HEK293T (cell line): Measurements from ENCODE around the gene NEO1.

ENCODE experiments used
- CTCF ChIA-PET: fragments of 350-600 bp; formaldehyde crosslinking; extraction: SDS; loops from one replicate; lab custom pipeline; 2021; ENCODE audit warnings: antibody characterized with exemption, inconsistent platforms; lab: Yijun Ruan, JAX
- POLR2A ChIA-PET: fragments of 350-600 bp; formaldehyde crosslinking; extraction: SDS; loops from one replicate; lab custom pipeline; 2020; ENCODE audit warnings: antibody characterized with exemption, inconsistent platforms; lab: Yijun Ruan, JAX
- DNase-seq: peaks from one replicate; pipeline ENCODE4 v3.0.0; 2012; ENCODE audit warnings: mixed read lengths; ENCODE audit errors: extremely low spot score
- ARNT ChIP-seq: fragments of 450-650 bp; IDR thresholded peaks from 2 replicates; pipeline ENCODE4 v1.6.1; 2017; ENCODE audit warnings: mild to moderate bottlenecking
- BHLHE40 ChIP-seq: fragments of 450-650 bp; IDR thresholded peaks from 2 replicates; pipeline ENCODE4 v1.6.1; 2016; ENCODE audit warnings: mild to moderate bottlenecking, moderate library complexity, borderline replicate concordance
- CTBP1 ChIP-seq: fragments of 450-650 bp; IDR thresholded peaks from 2 replicates; pipeline ENCODE4 v1.6.1; 2016; ENCODE audit warnings: borderline replicate concordance
- ELF4 ChIP-seq: fragments of 450-650 bp; IDR thresholded peaks from 2 replicates; pipeline ENCODE4 v1.6.1; 2017; ENCODE audit warnings: antibody characterized with exemption
- FOXA1 ChIP-seq: fragments of 450-650 bp; IDR thresholded peaks from 2 replicates; pipeline ENCODE4 v1.6.1; 2016; ENCODE audit warnings: mild to moderate bottlenecking
- FOXK2 ChIP-seq: fragments of 450-650 bp; IDR thresholded peaks from 2 replicates; pipeline ENCODE4 v1.6.1; 2016; ENCODE audit warnings: mild to moderate bottlenecking
- FOXM1 ChIP-seq: fragments of 450-650 bp; IDR thresholded peaks from 2 replicates; pipeline ENCODE4 v1.6.1; 2017; ENCODE audit warnings: mild to moderate bottlenecking, borderline replicate concordance
- HDGF ChIP-seq: fragments of 450-650 bp; IDR thresholded peaks from 2 replicates; pipeline ENCODE4 v1.6.1; 2017; ENCODE audit warnings: antibody characterized with exemption, borderline replicate concordance
- L3MBTL2 ChIP-seq: fragments of 450-650 bp; conservative IDR thresholded peaks from 2 replicates; pipeline ENCODE4 v1.6.1; 2016; ENCODE audit warnings: mild to moderate bottlenecking
- LEF1 ChIP-seq: fragments of 450-650 bp; IDR thresholded peaks from 2 replicates; pipeline ENCODE4 v1.6.1; 2017; ENCODE audit warnings: mild to moderate bottlenecking, borderline replicate concordance
- NFRKB ChIP-seq: fragments of 450-650 bp; IDR thresholded peaks from 2 replicates; pipeline ENCODE4 v1.6.1; 2016; ENCODE audit warnings: mild to moderate bottlenecking, moderate library complexity
- PKNOX1 ChIP-seq: fragments of 450-650 bp; IDR thresholded peaks from 2 replicates; pipeline ENCODE4 v1.6.1; 2016
- SP1 ChIP-seq: fragments of 450-650 bp; IDR thresholded peaks from 2 replicates; pipeline ENCODE4 v1.6.1; 2017
- SUZ12 ChIP-seq: fragments of 450-650 bp; IDR thresholded peaks from 2 replicates; pipeline ENCODE4 v1.6.1; 2016; ENCODE audit warnings: mild to moderate bottlenecking
- TARDBP ChIP-seq: fragments of 450-650 bp; IDR thresholded peaks from 2 replicates; pipeline ENCODE4 v1.6.1; 2016
- ZNF384 ChIP-seq: fragments of 450-650 bp; IDR thresholded peaks from 2 replicates; pipeline ENCODE4 v1.6.1; 2016

The NEO1 gene

GRCh38 chr15:73150831-73151230 is 98.6 kb downstream of the NEO1 start:
- TF ChIP-seq NFRKB = no peak
- no peak for TF ChIP-seq ARNT
- TF ChIP-seq TARDBP = no peak
- no peak for TF ChIP-seq ELF4
- no peak for TF ChIP-seq FOXM1
- no peak for TF ChIP-seq SUZ12
- TF ChIP-seq PKNOX1 = no peak
- no peak for TF ChIP-seq BHLHE40
- no peak for TF ChIP-seq FOXA1
- TF ChIP-seq HDGF = no peak
- TF ChIP-seq ZNF384 = no peak
- no peak for TF ChIP-seq FOXK2
- no peak for TF ChIP-seq L3MBTL2
- no peak for TF ChIP-seq SP1
- no peak for TF ChIP-seq LEF1
- TF ChIP-seq CTBP1 = no peak
- ChIA-PET CTCF (no interaction called here), POLR2A (no interaction called here)
- DNase-seq = no peak

- TF ChIP-seq ARNT (no peak), LEF1 (no peak), FOXK2 (no peak), SP1 (no peak), L3MBTL2 (no peak), TARDBP (no peak), BHLHE40 (no peak), ELF4 (no peak), SUZ12 (no peak), FOXM1 (no peak), HDGF (no peak), ZNF384 (no peak), FOXA1 (no peak), NFRKB (no peak), PKNOX1 (no peak), CTBP1 (no peak)
- DNase-seq = no peak
- ChIA-PET POLR2A (no interaction called here), CTCF (no interaction called here)
These were observed 100.8 kb downstream of the NEO1 start for GRCh38 chr15:73153024-73153423.

GRCh38 chr15:73153447-73153846 is 101.2 kb downstream of the NEO1 start:
- no peak for TF ChIP-seq HDGF
- TF ChIP-seq ARNT = no peak
- no peak for TF ChIP-seq FOXA1
- TF ChIP-seq PKNOX1 = no peak
- no peak for TF ChIP-seq LEF1
- TF ChIP-seq FOXM1 = no peak
- TF ChIP-seq ELF4 = no peak
- DNase-seq = no peak
- POLR2A ChIA-PET = no interaction called here
- CTCF ChIA-PET = no interaction called here

- TF ChIP-seq L3MBTL2 (no peak), PKNOX1 (no peak), FOXK2 (no peak)
- CTCF ChIA-PET = no interaction called here
- DNase-seq = no peak
- POLR2A ChIA-PET = no interaction called here
These were observed 104.3 kb downstream of the NEO1 start for GRCh38 chr15:73156431-73157191.

GRCh38 chr15:73161546-73161945 is 109.3 kb downstream of the NEO1 start:
- no peak for DNase-seq
- POLR2A ChIA-PET = no interaction called here
- no peak for TF ChIP-seq FOXA1
- TF ChIP-seq FOXK2 = no peak
- no peak for TF ChIP-seq NFRKB
- TF ChIP-seq ARNT = no peak
- TF ChIP-seq HDGF = no peak
- no peak for TF ChIP-seq SUZ12
- TF ChIP-seq PKNOX1 = no peak
- no peak for TF ChIP-seq TARDBP
- no peak for TF ChIP-seq BHLHE40
- TF ChIP-seq ZNF384 = no peak
- CTCF ChIA-PET = interaction anchor here (0.6 to 0.7 kb wide), 2 partner anchors 13 to 627 kb away, joined by 3 to 8 read pairs; no protein-coding TSS in a partner anchor
